ENCODE measurements around the gene RTRAF.

RTRAF gene

DNA sequence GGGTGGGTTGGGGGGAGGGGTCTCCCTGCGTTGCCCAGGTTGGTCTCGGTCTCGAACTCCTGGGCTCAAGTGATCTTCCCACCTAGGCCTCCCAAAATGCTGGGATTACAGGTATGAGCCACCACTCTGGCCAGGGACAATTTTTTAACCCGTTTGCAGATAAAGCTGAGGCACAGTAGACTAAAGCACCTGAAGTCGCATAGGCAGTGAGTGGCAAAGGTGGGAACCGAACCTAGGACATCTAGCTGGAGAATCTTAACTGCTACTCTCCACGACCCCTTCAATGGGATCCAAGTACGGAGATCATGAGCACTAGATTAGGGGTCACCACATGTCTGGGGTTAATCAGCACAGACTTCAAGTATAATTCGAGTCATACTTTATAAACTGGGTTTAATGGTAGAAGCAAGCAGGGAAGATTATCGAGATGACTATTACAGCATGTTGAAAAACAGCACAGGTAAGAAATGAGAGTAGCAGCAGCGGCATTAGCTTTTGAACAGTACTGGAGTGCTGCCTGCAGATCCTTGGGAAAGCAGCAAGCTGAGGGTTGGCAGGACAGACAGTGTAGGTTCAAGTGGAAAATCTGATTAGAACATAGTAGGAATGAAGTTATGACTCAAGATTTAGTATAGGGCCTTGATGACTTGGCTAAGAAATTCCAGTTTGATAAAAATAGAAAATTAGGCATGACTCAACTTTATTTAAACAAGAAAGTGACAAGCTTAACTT, 55.6 kb downstream of the RTRAF start:
- Histone ChIP-seq H3K36me3 (ENCODE audit: control insufficient read depth, low read depth, low read length) (no peaks in the 10 kb centered on the region), H3K9me3 (ENCODE audit: control insufficient read depth, low read depth, low read length) (no peaks in the 10 kb centered on the region), H3K4me3 (ENCODE audit: low read length) (no peak overlapping the region), H3K4me1 (ENCODE audit: control insufficient read depth, low read depth, low read length) (peaks cover 4% of the 10 kb centered on the region), H3K9ac (ENCODE audit: low read length) (no peak overlapping the region), H3K27me3 (ENCODE audit: control insufficient read depth, insufficient read depth, low read length) (no peaks in the 10 kb centered on the region), H3K27ac (ENCODE audit: low read length) (no peak overlapping the region)

DNA sequence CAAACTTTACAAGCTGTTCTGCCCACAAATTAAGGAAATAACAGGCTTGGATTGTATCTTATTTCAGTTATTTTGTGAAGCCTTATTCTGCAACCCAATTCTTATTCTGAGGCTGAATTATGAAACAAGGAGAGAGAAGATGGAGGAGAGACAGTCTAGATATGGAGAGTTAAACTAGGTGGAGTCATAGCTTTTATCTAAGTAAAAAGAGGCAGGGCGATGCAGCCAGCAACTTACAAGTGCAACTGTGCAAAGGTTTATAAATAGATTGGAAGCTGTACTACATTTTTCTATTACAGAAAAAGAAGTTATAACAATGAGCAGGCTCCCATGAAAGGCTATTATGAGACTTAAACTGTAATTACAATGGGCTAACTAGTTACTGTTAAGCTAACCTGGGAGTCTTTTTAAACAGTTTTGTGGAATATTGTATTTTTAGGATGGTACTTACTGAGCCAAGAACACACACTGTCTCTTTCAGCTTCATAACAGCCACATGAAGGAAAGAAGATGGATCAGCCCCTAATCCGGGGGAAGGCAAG, 57.1 kb downstream of the RTRAF start:
- H3K9ac ChIP-seq (ENCODE audit: low read length), result no peak overlapping the region
- H3K4me1 ChIP-seq (ENCODE audit: control insufficient read depth, low read depth, low read length), result peaks cover 6% of the 10 kb centered on the region
- no peaks in the 10 kb centered on the region for H3K27me3 ChIP-seq (ENCODE audit: control insufficient read depth, insufficient read depth, low read length)
- H3K36me3 ChIP-seq (ENCODE audit: control insufficient read depth, low read depth, low read length), result no peaks in the 10 kb centered on the region
- no peaks in the 10 kb centered on the region for H3K9me3 ChIP-seq (ENCODE audit: control insufficient read depth, low read depth, low read length)
- H3K4me3 ChIP-seq (ENCODE audit: low read length), result no peak overlapping the region
- no peak overlapping the region for H3K27ac ChIP-seq (ENCODE audit: low read length)

DNA sequence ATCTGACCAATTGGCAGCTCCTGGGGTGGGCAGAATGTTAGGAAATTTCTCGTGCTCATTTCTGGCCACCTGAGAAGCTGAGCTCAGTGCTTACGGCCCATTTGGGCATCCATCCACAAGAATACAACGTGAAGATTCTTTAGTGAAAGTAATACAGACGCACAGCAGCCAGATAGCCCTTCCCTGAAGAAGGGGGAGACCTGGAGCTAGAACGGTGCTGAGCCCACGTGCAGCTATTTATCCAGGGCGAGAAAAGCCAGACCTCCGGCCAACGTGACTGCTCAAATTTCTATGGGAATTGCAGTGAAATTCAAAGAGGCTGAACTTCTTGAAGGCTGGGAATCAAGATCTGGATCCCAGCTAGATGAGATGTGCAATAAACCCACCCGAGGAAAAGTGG, 58.8 kb downstream of the RTRAF start:
- Histone ChIP-seq H3K27me3 (ENCODE audit: control insufficient read depth, insufficient read depth, low read length) (no peaks in the 10 kb centered on the region), H3K4me3 (ENCODE audit: low read length) (no peak overlapping the region), H3K4me1 (ENCODE audit: control insufficient read depth, low read depth, low read length) (peaks cover 6% of the 10 kb centered on the region), H3K9ac (ENCODE audit: low read length) (no peak overlapping the region), H3K36me3 (ENCODE audit: control insufficient read depth, low read depth, low read length) (no peaks in the 10 kb centered on the region), H3K27ac (ENCODE audit: low read length) (no peak overlapping the region), H3K9me3 (ENCODE audit: control insufficient read depth, low read depth, low read length) (no peaks in the 10 kb centered on the region)

DNA sequence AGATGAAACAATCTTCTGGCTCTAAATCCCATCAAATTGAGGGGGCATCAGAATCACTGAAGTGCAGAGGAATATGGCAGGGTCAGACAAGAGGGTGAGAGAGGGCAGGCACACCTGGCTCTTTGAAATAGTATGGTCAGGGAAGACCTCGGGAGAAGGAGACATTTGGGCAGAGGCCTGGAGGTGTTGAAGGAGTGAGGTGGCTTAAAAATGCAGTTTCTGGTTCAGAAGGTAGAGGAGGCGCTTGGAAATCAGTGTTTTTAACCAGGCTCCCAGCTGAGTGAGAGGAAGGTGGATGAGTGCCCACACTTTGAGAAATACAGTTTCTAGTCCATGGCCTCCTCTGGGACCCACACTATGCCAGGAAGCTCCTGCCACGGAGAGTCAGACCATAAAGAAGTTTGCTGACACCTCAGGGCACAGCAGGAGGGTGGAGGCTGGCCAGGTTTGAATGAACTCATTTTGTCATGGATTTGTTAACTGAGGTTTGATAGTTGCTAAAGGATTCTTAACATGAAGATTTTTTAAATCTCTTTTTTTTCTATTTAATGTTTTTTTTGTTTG, 59.4 kb downstream of the RTRAF start:
- no peaks in the 10 kb centered on the region for H3K27me3 ChIP-seq (ENCODE audit: control insufficient read depth, insufficient read depth, low read length)
- no peaks in the 10 kb centered on the region for H3K9me3 ChIP-seq (ENCODE audit: control insufficient read depth, low read depth, low read length)
- no peak overlapping the region for H3K4me3 ChIP-seq (ENCODE audit: low read length)
- H3K9ac ChIP-seq (ENCODE audit: low read length), result no peak overlapping the region
- H3K4me1 ChIP-seq (ENCODE audit: control insufficient read depth, low read depth, low read length), result peaks cover 6% of the 10 kb centered on the region
- H3K36me3 ChIP-seq (ENCODE audit: control insufficient read depth, low read depth, low read length), result no peaks in the 10 kb centered on the region
- H3K27ac ChIP-seq (ENCODE audit: low read length), result no peak overlapping the region

DNA sequence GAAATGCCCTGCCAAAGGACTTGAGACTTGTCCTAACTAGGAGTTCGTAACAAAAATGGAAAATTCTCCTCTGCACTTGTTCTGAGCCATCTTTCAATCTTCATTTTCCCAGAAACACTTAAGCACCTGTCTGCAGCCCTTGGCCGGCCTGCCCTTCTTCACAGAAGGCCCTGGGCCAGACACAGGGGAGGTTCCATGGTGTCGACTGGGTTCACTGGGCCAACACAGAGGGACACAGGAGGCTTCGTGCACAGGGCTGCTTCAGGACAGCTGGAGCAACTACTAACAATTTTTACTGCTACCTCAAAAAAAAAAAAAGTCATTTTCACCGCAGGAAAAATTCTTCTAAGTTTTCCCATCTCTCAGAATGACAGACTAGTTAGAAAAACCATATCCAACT, 59.9 kb downstream of the RTRAF start:
- no peak overlapping the region for H3K4me3 ChIP-seq (ENCODE audit: low read length)
- H3K27me3 ChIP-seq (ENCODE audit: control insufficient read depth, insufficient read depth, low read length), result no peaks in the 10 kb centered on the region
- no peaks in the 10 kb centered on the region for H3K9me3 ChIP-seq (ENCODE audit: control insufficient read depth, low read depth, low read length)
- H3K4me1 ChIP-seq (ENCODE audit: control insufficient read depth, low read depth, low read length), result peaks cover 4% of the 10 kb centered on the region
- H3K9ac ChIP-seq (ENCODE audit: low read length), result no peak overlapping the region
- no peaks in the 10 kb centered on the region for H3K36me3 ChIP-seq (ENCODE audit: control insufficient read depth, low read depth, low read length)
- no peak overlapping the region for H3K27ac ChIP-seq (ENCODE audit: low read length)

GRCh38 chr14:52049721-52050588, 60.6 kb downstream of the RTRAF start:
- H3K27me3 ChIP-seq (ENCODE audit: control insufficient read depth, insufficient read depth, low read length), result no peaks in the 10 kb centered on the region
- H3K4me3 ChIP-seq (ENCODE audit: low read length), result no peak overlapping the region
- H3K4me1 ChIP-seq (ENCODE audit: control insufficient read depth, low read depth, low read length), result peaks cover 4% of the 10 kb centered on the region
- no peaks in the 10 kb centered on the region for H3K36me3 ChIP-seq (ENCODE audit: control insufficient read depth, low read depth, low read length)
- no peaks in the 10 kb centered on the region for H3K9me3 ChIP-seq (ENCODE audit: control insufficient read depth, low read depth, low read length)
- no peak overlapping the region for H3K27ac ChIP-seq (ENCODE audit: low read length)
- H3K9ac ChIP-seq (ENCODE audit: low read length), result no peak overlapping the region

DNA sequence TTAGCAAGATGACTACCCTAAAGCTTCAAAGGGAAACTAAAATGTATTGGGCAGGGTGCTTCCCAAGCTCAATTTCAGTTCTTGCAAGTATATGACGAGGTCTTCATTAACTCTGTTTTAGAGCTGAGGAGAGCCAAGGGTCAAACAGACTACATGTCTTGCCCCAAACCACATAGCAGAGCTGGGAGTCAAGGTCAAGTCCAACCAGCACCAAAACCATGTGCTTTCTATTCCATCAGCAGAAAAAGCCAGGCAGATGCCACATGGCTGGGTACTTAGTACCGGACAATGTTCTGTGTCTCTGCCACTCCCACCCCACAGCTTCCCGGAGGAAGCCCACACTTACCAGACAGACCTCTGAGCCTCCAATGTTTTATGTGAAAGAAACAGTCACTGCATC, 61.9 kb downstream of the RTRAF start:
- Histone ChIP-seq H3K36me3 (ENCODE audit: control insufficient read depth, low read depth, low read length) (no peaks in the 10 kb centered on the region), H3K4me3 (ENCODE audit: low read length) (no peak overlapping the region), H3K27ac (ENCODE audit: low read length) (no peak overlapping the region), H3K9ac (ENCODE audit: low read length) (no peak overlapping the region), H3K27me3 (ENCODE audit: control insufficient read depth, insufficient read depth, low read length) (no peaks in the 10 kb centered on the region), H3K4me1 (ENCODE audit: control insufficient read depth, low read depth, low read length) (peaks cover 4% of the 10 kb centered on the region), H3K9me3 (ENCODE audit: control insufficient read depth, low read depth, low read length) (no peaks in the 10 kb centered on the region)

- Histone ChIP-seq H3K9me3 (ENCODE audit: control insufficient read depth, low read depth, low read length) (no peaks in the 10 kb centered on the region), H3K27ac (ENCODE audit: low read length) (no peak overlapping the region), H3K27me3 (ENCODE audit: control insufficient read depth, insufficient read depth, low read length) (no peaks in the 10 kb centered on the region), H3K9ac (ENCODE audit: low read length) (no peak overlapping the region), H3K4me1 (ENCODE audit: control insufficient read depth, low read depth, low read length) (peaks cover 4% of the 10 kb centered on the region), H3K36me3 (ENCODE audit: control insufficient read depth, low read depth, low read length) (no peaks in the 10 kb centered on the region), H3K4me3 (ENCODE audit: low read length) (no peak overlapping the region)
Measured at GRCh38 chr14:52051871-52052270, 62.5 kb downstream of the RTRAF start.

DNA sequence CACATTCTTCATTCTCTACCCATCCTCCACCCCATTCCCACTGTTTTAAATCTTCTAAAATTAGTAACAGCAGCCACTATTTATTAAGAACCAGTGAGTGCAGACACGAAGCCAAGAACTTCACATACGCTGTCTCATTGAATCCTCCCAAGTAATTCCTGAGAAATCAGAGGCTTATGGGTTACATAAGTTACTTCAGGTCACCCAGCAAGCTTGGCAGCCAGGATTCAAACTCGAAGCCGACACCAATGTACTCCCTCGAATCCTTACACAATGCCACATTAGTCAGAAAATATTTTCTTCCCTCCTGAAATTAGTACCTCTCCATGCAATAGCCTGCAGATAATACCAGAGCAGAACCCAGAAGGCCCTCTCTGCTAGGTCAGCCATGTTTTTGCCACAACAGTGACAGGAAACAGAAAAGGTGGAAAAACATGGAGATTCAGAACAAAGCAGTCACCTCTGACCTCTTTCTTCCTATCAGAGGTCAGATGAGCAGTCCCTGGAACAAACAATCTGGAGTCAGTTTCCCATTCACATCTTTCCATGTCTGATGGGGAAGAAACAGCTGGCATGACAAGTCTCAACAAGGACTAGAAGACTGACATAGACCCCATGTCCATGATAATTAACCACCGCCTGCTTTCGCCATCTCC, 63.1 kb downstream of the RTRAF start:
- Histone ChIP-seq H3K9ac (ENCODE audit: low read length) (no peak overlapping the region), H3K4me3 (ENCODE audit: low read length) (no peak overlapping the region), H3K9me3 (ENCODE audit: control insufficient read depth, low read depth, low read length) (no peaks in the 10 kb centered on the region), H3K27me3 (ENCODE audit: control insufficient read depth, insufficient read depth, low read length) (no peaks in the 10 kb centered on the region), H3K36me3 (ENCODE audit: control insufficient read depth, low read depth, low read length) (no peaks in the 10 kb centered on the region), H3K27ac (ENCODE audit: low read length) (no peak overlapping the region), H3K4me1 (ENCODE audit: control insufficient read depth, low read depth, low read length) (peaks cover 4% of the 10 kb centered on the region)

DNA sequence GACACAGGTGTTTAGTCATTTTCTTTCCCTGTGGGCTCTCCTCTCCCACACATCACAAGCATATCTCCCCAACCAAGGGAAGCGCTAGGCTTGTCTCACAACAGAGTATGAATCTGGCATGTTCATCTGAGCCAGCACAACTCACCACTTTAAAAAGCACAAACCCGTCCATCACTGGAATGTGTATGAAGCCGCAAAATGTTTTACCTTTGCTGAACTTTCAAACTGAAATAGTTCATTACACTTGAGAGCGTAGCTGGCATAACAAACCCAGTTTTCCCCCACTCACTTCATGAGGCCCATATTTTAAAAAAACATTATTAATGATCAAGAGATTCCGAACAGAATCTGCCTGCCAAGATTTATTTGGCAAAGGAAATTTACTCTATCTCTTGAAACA, 63.7 kb downstream of the RTRAF start:
- Histone ChIP-seq H3K27me3 (ENCODE audit: control insufficient read depth, insufficient read depth, low read length) (no peaks in the 10 kb centered on the region), H3K36me3 (ENCODE audit: control insufficient read depth, low read depth, low read length) (no peaks in the 10 kb centered on the region), H3K9me3 (ENCODE audit: control insufficient read depth, low read depth, low read length) (no peaks in the 10 kb centered on the region), H3K27ac (ENCODE audit: low read length) (no peak overlapping the region), H3K9ac (ENCODE audit: low read length) (no peak overlapping the region), H3K4me1 (ENCODE audit: control insufficient read depth, low read depth, low read length) (peaks cover 4% of the 10 kb centered on the region), H3K4me3 (ENCODE audit: low read length) (no peak overlapping the region)

DNA sequence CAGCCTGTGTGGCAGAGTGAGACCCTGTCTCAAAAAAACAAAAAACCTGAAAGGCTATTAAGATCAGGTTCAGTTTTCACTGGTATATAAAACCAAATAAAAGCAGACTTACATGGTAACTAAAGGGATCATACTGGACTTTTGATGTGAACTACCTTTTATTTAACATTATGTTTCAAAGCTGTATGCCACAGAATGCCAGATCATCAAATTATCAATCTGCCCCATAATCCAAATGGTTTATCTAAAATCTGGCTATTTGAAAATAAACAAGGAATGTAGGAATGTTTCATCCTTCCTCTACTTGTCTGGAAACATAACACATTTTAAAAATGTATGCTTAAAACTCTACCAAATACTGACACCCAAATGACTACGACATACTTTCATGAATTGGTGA, 65.3 kb downstream of the RTRAF start:
- Histone ChIP-seq H3K27me3 (ENCODE audit: control insufficient read depth, insufficient read depth, low read length) (no peaks in the 10 kb centered on the region), H3K9me3 (ENCODE audit: control insufficient read depth, low read depth, low read length) (no peaks in the 10 kb centered on the region), H3K36me3 (ENCODE audit: control insufficient read depth, low read depth, low read length) (no peaks in the 10 kb centered on the region), H3K4me1 (ENCODE audit: control insufficient read depth, low read depth, low read length) (peaks cover 4% of the 10 kb centered on the region), H3K27ac (ENCODE audit: low read length) (no peak overlapping the region), H3K4me3 (ENCODE audit: low read length) (no peak overlapping the region), H3K9ac (ENCODE audit: low read length) (no peak overlapping the region)
